ENCODE data around the gene MYH9. TPM values are rescaled to one million over a fixed set of nuclear protein-coding genes. Genes with fewer than 3 reads are reported as not detected.

The MYH9 gene
- total and polyA plus RNA-seq, 2 experiments from 2014 or later = 140 to 188 TPM

DNA sequence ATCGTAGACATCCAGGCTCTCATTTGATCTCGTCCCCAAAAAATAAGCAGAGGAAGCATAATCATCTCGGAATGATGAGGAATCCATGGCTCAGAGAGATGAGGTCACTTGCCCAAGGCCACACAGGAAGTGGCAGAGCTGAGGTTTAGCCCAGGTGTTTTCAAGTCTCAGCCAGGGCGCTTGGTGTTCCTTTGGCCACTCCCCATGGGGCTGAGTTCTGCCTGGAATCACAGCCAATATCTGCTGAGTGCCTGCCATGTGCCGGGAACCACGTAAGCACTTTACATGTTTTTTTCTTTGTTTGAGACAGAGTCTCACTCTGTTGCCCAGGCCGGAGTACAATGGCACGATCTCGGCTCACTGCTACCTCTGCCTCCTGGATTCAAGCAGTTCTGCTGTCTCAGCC is 29.5 kb upstream of the MYH9 start:
- Histone ChIP-seq H3K9me3 (ENCODE audit: low read depth) (no peaks in the 10 kb centered on the region), H3K79me2 (no peaks in the 10 kb centered on the region), H3K36me3 (replicated peaks; ENCODE audit: insufficient read depth, low read depth) (no peaks in the 10 kb centered on the region), H3K27me3 (no peaks in the 10 kb centered on the region), H4K20me1 (ENCODE audit: insufficient read depth, poor library complexity, severe bottlenecking) (no peaks in the 10 kb centered on the region), H3K4me2 (no peak overlapping the region), H3K27ac (no peak overlapping the region), H3K4me1 (ENCODE audit: insufficient read depth) (peaks cover 23% of the 10 kb centered on the region), H2AFZ (no peak overlapping the region), H3K4me3 (no peak overlapping the region), H3K9me2 (replicated peaks; ENCODE audit: insufficient read depth) (no peaks in the 10 kb centered on the region)
- TF ChIP-seq, protein P1, sequence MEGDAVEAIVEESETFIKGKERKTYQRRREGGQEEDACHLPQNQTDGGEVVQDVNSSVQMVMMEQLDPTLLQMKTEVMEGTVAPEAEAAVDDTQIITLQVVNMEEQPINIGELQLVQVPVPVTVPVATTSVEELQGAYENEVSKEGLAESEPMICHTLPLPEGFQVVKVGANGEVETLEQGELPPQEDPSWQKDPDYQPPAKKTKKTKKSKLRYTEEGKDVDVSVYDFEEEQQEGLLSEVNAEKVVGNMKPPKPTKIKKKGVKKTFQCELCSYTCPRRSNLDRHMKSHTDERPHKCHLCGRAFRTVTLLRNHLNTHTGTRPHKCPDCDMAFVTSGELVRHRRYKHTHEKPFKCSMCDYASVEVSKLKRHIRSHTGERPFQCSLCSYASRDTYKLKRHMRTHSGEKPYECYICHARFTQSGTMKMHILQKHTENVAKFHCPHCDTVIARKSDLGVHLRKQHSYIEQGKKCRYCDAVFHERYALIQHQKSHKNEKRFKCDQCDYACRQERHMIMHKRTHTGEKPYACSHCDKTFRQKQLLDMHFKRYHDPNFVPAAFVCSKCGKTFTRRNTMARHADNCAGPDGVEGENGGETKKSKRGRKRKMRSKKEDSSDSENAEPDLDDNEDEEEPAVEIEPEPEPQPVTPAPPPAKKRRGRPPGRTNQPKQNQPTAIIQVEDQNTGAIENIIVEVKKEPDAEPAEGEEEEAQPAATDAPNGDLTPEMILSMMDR (IDR thresholded peaks at IDR 0.05; ENCODE audit: poor library complexity) = no peak
- no peak for TF ChIP-seq EZH2 (IDR thresholded peaks at IDR 0.05; ENCODE audit: borderline replicate concordance)
- no peak for TF ChIP-seq EZH2phosphoT487 (IDR thresholded peaks at IDR 0.05; ENCODE audit: low read depth, severe bottlenecking, unreplicated experiment)
- DNase-seq (ENCODE audit: low spot score) = no peak
- 85% methylated on average over 9 of the region's 9 CpGs for WGBS (ENCODE audit: low lambda C conversion rate, missing lambda C conversion rate)

DNA sequence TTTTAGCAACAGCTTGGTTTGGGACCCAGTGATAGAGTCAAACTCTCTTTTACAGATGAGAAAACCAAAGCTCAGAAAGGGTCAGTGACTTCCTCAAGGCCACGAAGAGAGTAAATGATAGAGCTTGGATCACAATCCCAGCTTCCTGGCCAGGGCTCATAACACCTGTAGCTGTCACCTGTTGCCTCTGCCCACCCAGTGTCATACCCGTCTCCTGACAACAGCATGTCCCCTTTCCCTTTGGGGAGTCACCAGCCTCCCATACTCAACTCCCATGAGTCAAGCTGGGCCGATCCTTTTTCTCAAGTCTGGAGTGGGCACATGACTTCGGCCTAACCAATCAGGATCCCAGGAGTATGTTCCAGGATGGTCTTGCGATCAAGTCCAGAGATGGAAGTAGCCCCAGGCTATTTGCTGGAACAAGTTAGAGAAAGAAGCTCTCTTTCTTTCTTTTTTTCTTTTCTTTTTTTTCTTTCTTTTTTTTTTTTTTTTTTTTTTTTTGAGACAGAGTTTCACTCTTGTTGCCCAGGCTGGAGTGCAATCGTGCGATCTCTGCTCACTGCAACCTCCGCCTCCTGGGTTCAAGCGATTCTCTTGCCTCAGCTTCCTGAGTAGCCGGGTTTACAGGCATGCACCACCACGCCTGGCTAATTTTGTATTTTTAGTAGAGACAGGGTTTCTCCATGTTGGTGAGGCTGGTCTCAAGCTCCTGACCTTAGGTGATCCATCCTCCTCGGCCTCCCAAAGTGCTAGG is 27.8 kb upstream of the MYH9 start:
- H2AFZ ChIP-seq = no peak overlapping the region
- H3K79me2 ChIP-seq = no peaks in the 10 kb centered on the region
- no peaks in the 10 kb centered on the region for H3K36me3 ChIP-seq (replicated peaks; ENCODE audit: insufficient read depth, low read depth)
- WGBS (ENCODE audit: low lambda C conversion rate, missing lambda C conversion rate) = 93% methylated on average over 12 of the region's 12 CpGs
- no peak overlapping the region for H3K4me3 ChIP-seq
- H4K20me1 ChIP-seq (ENCODE audit: insufficient read depth, poor library complexity, severe bottlenecking) = no peaks in the 10 kb centered on the region
- no peaks in the 10 kb centered on the region for H3K9me2 ChIP-seq (replicated peaks; ENCODE audit: insufficient read depth)
- no peaks in the 10 kb centered on the region for H3K9me3 ChIP-seq (ENCODE audit: low read depth)
- H3K27ac ChIP-seq = no peak overlapping the region
- H3K27me3 ChIP-seq = no peaks in the 10 kb centered on the region
- TF ChIP-seq, protein P1 (IDR thresholded peaks at IDR 0.05; ENCODE audit: poor library complexity) = no peak
- no peak for TF ChIP-seq EZH2 (IDR thresholded peaks at IDR 0.05; ENCODE audit: borderline replicate concordance)
- no peak for TF ChIP-seq EZH2phosphoT487 (IDR thresholded peaks at IDR 0.05; ENCODE audit: low read depth, severe bottlenecking, unreplicated experiment)
- peaks cover 21% of the 10 kb centered on the region for H3K4me1 ChIP-seq (ENCODE audit: insufficient read depth)
- no peak overlapping the region for H3K4me2 ChIP-seq
- DNase-seq (ENCODE audit: low spot score) = no peak

DNA sequence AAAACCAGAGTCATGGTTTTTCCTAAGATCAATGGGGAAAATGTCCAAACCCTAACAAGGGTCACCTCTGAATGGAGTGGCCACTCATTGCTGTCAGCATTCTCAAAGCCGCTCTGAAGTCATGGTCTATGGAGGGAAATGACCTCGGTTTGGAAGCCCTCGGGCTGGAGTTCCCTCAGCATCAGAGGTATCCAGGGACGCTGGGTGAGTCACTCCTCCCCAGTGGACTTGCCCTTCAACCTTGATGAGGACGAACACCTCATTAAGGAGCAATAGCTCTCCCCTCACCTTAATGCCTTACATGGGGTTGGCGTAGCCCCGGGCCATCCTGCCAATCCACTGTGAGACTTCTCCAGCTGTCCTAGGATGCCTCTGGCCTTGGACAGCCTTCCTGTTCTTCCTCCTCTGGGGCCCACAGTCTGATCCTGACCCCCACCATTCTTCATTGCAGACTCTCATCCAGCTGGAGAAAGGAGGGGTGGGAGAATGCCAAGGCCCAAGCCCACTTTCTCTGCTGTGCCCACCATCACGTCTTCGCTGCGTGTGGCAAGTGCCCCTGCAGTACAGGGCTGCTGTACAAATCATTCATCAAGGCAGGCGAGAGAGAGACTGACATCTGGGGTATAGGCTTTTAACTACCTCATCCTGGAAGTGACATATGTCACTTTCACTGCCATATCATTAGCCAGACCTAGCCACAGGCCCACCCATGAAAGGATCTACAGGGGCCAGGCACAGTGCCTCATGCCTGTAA is 25.4 kb upstream of the MYH9 start:
- Histone ChIP-seq H3K36me3 (replicated peaks; ENCODE audit: insufficient read depth, low read depth) (no peaks in the 10 kb centered on the region), H4K20me1 (ENCODE audit: insufficient read depth, poor library complexity, severe bottlenecking) (no peaks in the 10 kb centered on the region), H3K27ac (no peak overlapping the region), H3K27me3 (no peaks in the 10 kb centered on the region), H3K79me2 (no peaks in the 10 kb centered on the region), H2AFZ (no peak overlapping the region), H3K4me2 (no peak overlapping the region), H3K9me3 (ENCODE audit: low read depth) (no peaks in the 10 kb centered on the region), H3K4me3 (no peak overlapping the region), H3K4me1 (ENCODE audit: insufficient read depth) (peaks cover 8% of the 10 kb centered on the region), H3K9me2 (replicated peaks; ENCODE audit: insufficient read depth) (no peaks in the 10 kb centered on the region)
- peak; percentile 53 for DNase-seq (ENCODE audit: low spot score)
- WGBS (ENCODE audit: low lambda C conversion rate, missing lambda C conversion rate) = 70% methylated on average over 11 of the region's 11 CpGs
- no peak for TF ChIP-seq EZH2phosphoT487 (IDR thresholded peaks at IDR 0.05; ENCODE audit: low read depth, severe bottlenecking, unreplicated experiment)
- TF ChIP-seq EZH2 (IDR thresholded peaks at IDR 0.05; ENCODE audit: borderline replicate concordance) = no peak
- TF ChIP-seq, protein P1 (IDR thresholded peaks at IDR 0.05; ENCODE audit: poor library complexity) = no peak

Measured in hepatocyte (in vitro differentiated cells).